GM20000 (cell line): ENCODE measurements around the gene LRCH1.
"Not testable (repeated sequence)": the region's sequence is repeated elsewhere in the genome, so short reads cannot be mapped to it uniquely, and the experiment has no call there.

Experiments
- DNase-seq: peaks from one replicate; pipeline ENCODE4 v3.0.0; 2012; ENCODE audit warnings: low spot score
- CTCF ChIP-seq: IDR thresholded peaks from 2 replicates; pipeline ENCODE4 v1.5.1; 2012; ENCODE audit warnings: mild to moderate bottlenecking, control low read depth; ENCODE audit errors: extremely low read depth, missing control alignments

Gene LRCH1

GRCh38 chr13:46756977-46757376, 204.0 kb downstream of the LRCH1 start:
- TF ChIP-seq CTCF = no peak
- DNase-seq = no peak

- TF ChIP-seq CTCF = no peak
Measured at GRCh38 chr13:46757640-46758039, 204.7 kb downstream of the LRCH1 start.

GRCh38 chr13:46759846-46760245, 206.9 kb downstream of the LRCH1 start:
- no peak for DNase-seq
- no peak for TF ChIP-seq CTCF

More at GRCh38 chr13:46757640-46758039, 204.7 kb downstream of the LRCH1 start:
- no peak for DNase-seq

- DNase-seq = no peak
- no peak for TF ChIP-seq CTCF
Measured at GRCh38 chr13:46761174-46761573, 208.2 kb downstream of the LRCH1 start.

GRCh38 chr13:46761866-46762265, 208.9 kb downstream of the LRCH1 start:
- no peak for DNase-seq
- no peak for TF ChIP-seq CTCF

- not testable (repeated sequence) for DNase-seq
Measured at GRCh38 chr13:46769925-46770324, 217.0 kb downstream of the LRCH1 start.

GRCh38 chr13:46771693-46772092, 218.7 kb downstream of the LRCH1 start:
- no peak for DNase-seq
- no peak for TF ChIP-seq CTCF

GRCh38 chr13:46773541-46773940, 220.6 kb downstream of the LRCH1 start:
- no peak for DNase-seq
- TF ChIP-seq CTCF = no peak
